Loucy (cell line): ENCODE data around the gene LAIR1.
"Not testable (repeated sequence)": the region's sequence is repeated elsewhere in the genome, so short reads cannot be mapped to it uniquely, and the experiment has no call there.

Source experiments
- EZH2phosphoT487 ChIP-seq: fragments of 200-600 bp; IDR thresholded peaks from 2 replicates; pipeline ENCODE4 v1.6.1; 2018; ENCODE audit warnings: antibody characterized with exemption, mild to moderate bottlenecking, moderate library complexity, borderline replicate concordance
- TF ChIP-seq, protein P1 (sequence below): fragments of 200-600 bp; sonication (generic); conservative IDR thresholded peaks from 2 replicates; pipeline ENCODE4 v1.5.1; 2014; ENCODE audit warnings: mild to moderate bottlenecking, antibody characterized with exemption, low read length

- TF ChIP-seq EZH2phosphoT487: not testable (repeated sequence)
- TF ChIP-seq, protein P1, sequence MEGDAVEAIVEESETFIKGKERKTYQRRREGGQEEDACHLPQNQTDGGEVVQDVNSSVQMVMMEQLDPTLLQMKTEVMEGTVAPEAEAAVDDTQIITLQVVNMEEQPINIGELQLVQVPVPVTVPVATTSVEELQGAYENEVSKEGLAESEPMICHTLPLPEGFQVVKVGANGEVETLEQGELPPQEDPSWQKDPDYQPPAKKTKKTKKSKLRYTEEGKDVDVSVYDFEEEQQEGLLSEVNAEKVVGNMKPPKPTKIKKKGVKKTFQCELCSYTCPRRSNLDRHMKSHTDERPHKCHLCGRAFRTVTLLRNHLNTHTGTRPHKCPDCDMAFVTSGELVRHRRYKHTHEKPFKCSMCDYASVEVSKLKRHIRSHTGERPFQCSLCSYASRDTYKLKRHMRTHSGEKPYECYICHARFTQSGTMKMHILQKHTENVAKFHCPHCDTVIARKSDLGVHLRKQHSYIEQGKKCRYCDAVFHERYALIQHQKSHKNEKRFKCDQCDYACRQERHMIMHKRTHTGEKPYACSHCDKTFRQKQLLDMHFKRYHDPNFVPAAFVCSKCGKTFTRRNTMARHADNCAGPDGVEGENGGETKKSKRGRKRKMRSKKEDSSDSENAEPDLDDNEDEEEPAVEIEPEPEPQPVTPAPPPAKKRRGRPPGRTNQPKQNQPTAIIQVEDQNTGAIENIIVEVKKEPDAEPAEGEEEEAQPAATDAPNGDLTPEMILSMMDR: not testable (repeated sequence)
Observed at GRCh38 chr19:54328781-54329180, 36.0 kb downstream of the LAIR1 start.
